Esophagus (tissue), 2 donors: ENCODE measurements around the gene C1orf35. TPM values are rescaled to one million over a fixed set of nuclear protein-coding genes. Genes with fewer than 3 reads are reported as not detected.

Experiments
- H3K27ac ChIP-seq, 2 donors: one replicate each; pipeline ENCODE4 v1.5.1; 2013; ENCODE audit warnings: low read depth in 2 of 2, mild to moderate bottlenecking in 2 of 2, inconsistent platforms in 1 of 2, low read length in 1 of 2, moderate library complexity in 1 of 2
- H3K27me3 ChIP-seq, 2 donors: one replicate each; pipeline ENCODE4 v1.6.1; 2013; ENCODE audit warnings: low read length in 2 of 2, control low read depth in 1 of 2, mild to moderate bottlenecking in 1 of 2; ENCODE audit not compliant: insufficient read depth in 2 of 2, control insufficient read depth in 1 of 2
- H3K36me3 ChIP-seq, 2 donors: one replicate each; pipeline ENCODE4 v1.6.1; 2013; ENCODE audit warnings: low read length in 1 of 2; ENCODE audit not compliant: control insufficient read depth in 2 of 2, insufficient read depth in 2 of 2
- H3K4me1 ChIP-seq, 2 donors: one replicate each; pipeline ENCODE4 v1.6.1; 2013; ENCODE audit warnings: low read length in 1 of 2; ENCODE audit not compliant: control insufficient read depth in 2 of 2, insufficient read depth in 2 of 2
- H3K4me3 ChIP-seq, 2 donors: one replicate each; pipeline ENCODE4 v1.5.1; 2013; ENCODE audit warnings: low read length in 2 of 2, mild to moderate bottlenecking in 2 of 2, low read depth in 1 of 2, moderate library complexity in 1 of 2
- H3K9me3 ChIP-seq, 2 donors: one replicate each; pipeline ENCODE4 v1.6.1; 2013; ENCODE audit warnings: mild to moderate bottlenecking in 2 of 2, low read depth in 1 of 2, low read length in 1 of 2, moderate library complexity in 1 of 2; ENCODE audit not compliant: control insufficient read depth in 2 of 2, insufficient read depth in 1 of 2
- WGBS, 2 donors: extraction: QIAGEN DNeasy Blood & Tissue Kit; methylation state at CpG; one replicate each; pipeline ENCODE4 v1.1.7; 2013; 5-methylcytosine and 5-hydroxymethylcytosine counted together
- polyA plus RNA-seq, 2 donors: library from polyadenylated mRNA; stranded (reverse); fragments of 200-250 nt; gene quantifications; one replicate each; pipeline ENCODE4 v1.2.3, GENCODE V29; 2013
- donor health status: healthy with polysubstance abuse.
- donor health status: Bipolar disorder and iron deficiency.

C1orf35 gene
- polyA plus RNA-seq, 2 donors: 18.4 to 26.0 TPM

- 59 to 69% methylated on average over 12 of the region's 12 CpGs for WGBS, 2 donors
- peak overlapping the region; percentile 32 to 83 for H3K27ac ChIP-seq
- H3K4me1 ChIP-seq: peaks cover 29 to 58% of the 10 kb centered on the region in 2 donors
- no peaks in the 10 kb centered on the region for H3K27me3 ChIP-seq
- H3K9me3 ChIP-seq: peaks cover 3 to 4% of the 10 kb centered on the region in 2 donors
- H3K36me3 ChIP-seq: peaks cover 0 to 8% of the 10 kb centered on the region in 2 donors
- H3K4me3 ChIP-seq: no peak overlapping the region
Observed at GRCh38 chr1:228089519-228090380, 13.4 kb downstream of the C1orf35 start.

DNA sequence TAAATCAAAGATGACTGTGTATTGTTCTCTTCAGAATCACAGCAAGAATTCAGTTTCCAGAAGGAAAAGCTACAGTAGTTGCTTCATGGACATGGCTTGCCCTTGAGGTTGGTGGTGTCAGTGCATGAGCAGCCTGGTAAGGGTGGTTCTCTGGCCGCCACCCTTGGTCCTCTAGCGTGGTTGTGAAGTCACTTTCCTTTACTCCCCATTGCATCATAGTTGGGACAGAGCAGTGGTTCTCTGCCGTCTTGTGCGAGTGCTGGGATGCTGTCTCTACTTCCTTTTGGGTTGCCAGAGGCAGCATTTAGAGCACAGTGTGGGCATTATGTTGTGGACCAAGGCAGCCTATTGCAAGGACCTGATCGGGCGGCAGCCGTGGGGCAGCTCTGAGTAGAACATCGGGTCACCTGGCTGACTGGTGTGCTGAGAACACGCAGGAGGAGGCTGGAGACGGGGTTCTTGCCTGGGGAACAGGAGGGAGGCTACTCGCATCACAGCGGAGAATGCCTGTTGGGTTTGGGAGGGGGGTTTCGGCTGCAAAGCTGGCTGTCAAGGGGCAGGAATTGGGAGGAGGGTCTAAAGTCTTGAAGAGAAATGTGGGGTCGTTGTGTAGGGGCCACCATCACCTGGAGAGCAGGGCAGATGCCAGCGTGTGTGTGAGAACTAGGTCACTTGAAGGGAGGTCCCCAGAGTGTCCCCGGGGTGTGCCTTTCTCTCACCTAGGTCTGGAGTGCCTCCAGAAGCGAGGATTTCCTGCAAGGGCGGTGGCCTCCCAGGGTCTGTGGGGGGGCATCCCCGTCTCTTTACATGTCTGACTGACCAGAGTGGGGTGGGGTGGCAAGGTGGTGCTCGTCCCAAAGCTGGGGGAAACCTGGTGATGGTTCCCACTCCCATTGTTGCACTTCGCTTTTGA is 14.3 kb downstream of the C1orf35 start:
- H3K4me1 ChIP-seq: peaks cover 26 to 60% of the 10 kb centered on the region in 2 donors
- no peaks in the 10 kb centered on the region for H3K9me3 ChIP-seq
- peaks cover 0 to 8% of the 10 kb centered on the region in 2 donors for H3K36me3 ChIP-seq
- WGBS, 2 donors: 64 to 72% methylated on average over 21 of the region's 21 CpGs
- peak overlapping the region; percentile 32 to 81 for H3K27ac ChIP-seq
- H3K27me3 ChIP-seq: no peaks in the 10 kb centered on the region
- H3K4me3 ChIP-seq: no peak overlapping the region

DNA sequence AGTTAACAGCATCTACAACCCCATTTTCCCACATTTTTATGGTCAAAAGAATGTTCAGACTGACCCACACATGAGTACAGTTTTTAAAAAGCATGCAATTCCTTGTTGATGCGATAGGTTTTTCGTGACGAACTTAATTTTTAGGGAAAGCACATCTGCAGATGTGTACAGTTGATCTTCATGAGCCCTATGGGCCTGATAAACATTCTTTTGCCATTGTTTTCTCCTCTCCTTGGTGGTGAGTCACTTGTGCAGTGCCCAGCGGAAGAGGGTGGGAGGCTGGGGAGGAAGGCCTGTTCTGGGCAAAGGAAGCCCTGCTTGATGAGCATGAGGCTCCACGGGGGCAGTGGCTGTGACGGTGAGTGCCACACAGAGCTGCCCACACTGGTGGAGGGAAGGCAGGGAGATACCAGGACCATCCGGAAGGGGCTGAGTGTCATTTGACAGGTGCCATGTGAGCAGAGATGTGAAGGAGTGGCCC is 15.3 kb downstream of the C1orf35 start:
- peak overlapping the region; percentile 7 to 85 for H3K27ac ChIP-seq
- H3K36me3 ChIP-seq: peaks cover 0 to 8% of the 10 kb centered on the region in 2 donors
- H3K4me1 ChIP-seq: peaks cover 25 to 56% of the 10 kb centered on the region in 2 donors
- no peaks in the 10 kb centered on the region for H3K27me3 ChIP-seq
- H3K4me3 ChIP-seq: no peak overlapping the region
- H3K9me3 ChIP-seq: no peaks in the 10 kb centered on the region
- WGBS, 2 donors: 39 to 41% methylated on average over 7 of the region's 7 CpGs

GRCh38 chr1:228085287-228085951 is 17.7 kb downstream of the C1orf35 start:
- no peaks in the 10 kb centered on the region for H3K9me3 ChIP-seq
- peaks cover 28 to 44% of the 10 kb centered on the region in 2 donors for H3K4me1 ChIP-seq
- peak overlapping the region; percentile 51 to 79 for H3K27ac ChIP-seq
- H3K4me3 ChIP-seq: peak overlapping the region in 1 of 2 donors; percentile 7
- WGBS, 2 donors: 47 to 48% methylated on average over 6 of the region's 6 CpGs
- H3K27me3 ChIP-seq: no peaks in the 10 kb centered on the region
- H3K36me3 ChIP-seq: peaks cover 0 to 5% of the 10 kb centered on the region in 2 donors

GRCh38 chr1:228084797-228085196 is 18.3 kb downstream of the C1orf35 start:
- H3K36me3 ChIP-seq: peaks cover 0 to 5% of the 10 kb centered on the region in 2 donors
- H3K9me3 ChIP-seq: no peaks in the 10 kb centered on the region
- peaks cover 22 to 39% of the 10 kb centered on the region in 2 donors for H3K4me1 ChIP-seq
- H3K27me3 ChIP-seq: no peaks in the 10 kb centered on the region
- WGBS, 2 donors: 58 to 63% methylated on average over 5 of the region's 5 CpGs
- peak overlapping the region in 1 of 2 donors; percentile 93 for H3K4me3 ChIP-seq
- peak overlapping the region; percentile 51 to 59 for H3K27ac ChIP-seq

DNA sequence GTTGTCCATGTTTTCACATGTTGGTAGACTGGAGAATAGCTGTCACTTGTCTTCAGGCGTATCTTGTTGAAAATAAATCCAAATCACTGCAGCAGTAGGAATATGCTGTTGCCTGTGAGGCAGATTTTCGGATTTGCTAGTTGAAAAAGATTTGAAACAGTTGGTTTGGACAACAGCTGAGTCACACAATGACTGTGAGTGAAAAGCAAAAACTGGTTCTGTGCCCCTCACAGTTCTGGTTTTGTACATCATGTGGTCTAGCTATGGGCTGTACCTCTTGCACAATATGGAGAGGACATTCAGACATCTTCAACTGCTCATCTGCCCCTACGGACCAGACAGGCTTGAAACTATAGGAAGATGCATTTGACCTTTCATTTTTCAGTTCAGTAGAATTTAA is 18.8 kb downstream of the C1orf35 start:
- H3K4me3 ChIP-seq: peak overlapping the region; percentile 93 to 99
- H3K4me1 ChIP-seq: peaks cover 19 to 37% of the 10 kb centered on the region in 2 donors
- peaks cover 0 to 6% of the 10 kb centered on the region in 2 donors for H3K36me3 ChIP-seq
- no peaks in the 10 kb centered on the region for H3K27me3 ChIP-seq
- WGBS, 2 donors: 5% methylated on average over 3 of the region's 3 CpGs
- H3K27ac ChIP-seq: peak overlapping the region; percentile 96 to 99
- no peaks in the 10 kb centered on the region for H3K9me3 ChIP-seq

DNA sequence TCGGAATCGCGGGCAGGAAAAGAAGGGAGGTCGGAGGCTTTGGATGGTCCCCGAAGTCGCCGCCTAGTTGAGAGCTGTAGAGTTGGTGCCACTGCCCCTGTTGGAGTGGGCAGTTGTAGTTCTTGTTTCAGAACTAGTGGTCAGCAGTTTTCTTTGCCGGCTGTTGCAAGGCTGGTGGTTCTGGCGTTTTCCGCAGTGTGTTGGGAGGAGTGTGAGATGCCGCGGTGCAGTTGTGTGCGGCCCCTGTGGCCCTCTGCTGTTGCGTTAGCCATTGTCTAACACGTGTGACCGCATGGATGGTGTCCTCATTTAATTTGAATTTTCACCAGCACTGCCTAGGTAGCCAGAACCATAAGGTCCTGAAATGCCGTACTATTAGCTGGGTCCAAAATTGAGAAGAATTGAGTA is 19.2 kb downstream of the C1orf35 start:
- 2 to 4% methylated on average over 17 of the region's 17 CpGs for WGBS, 2 donors
- Histone ChIP-seq H3K36me3 (peaks cover 0 to 7% of the 10 kb centered on the region in 2 donors), H3K4me1 (peaks cover 16 to 33% of the 10 kb centered on the region in 2 donors), H3K27me3 (no peaks in the 10 kb centered on the region), H3K4me3 (peak overlapping the region; percentile 93 to 99), H3K9me3 (no peaks in the 10 kb centered on the region), H3K27ac (peak overlapping the region; percentile 96 to 99)

DNA sequence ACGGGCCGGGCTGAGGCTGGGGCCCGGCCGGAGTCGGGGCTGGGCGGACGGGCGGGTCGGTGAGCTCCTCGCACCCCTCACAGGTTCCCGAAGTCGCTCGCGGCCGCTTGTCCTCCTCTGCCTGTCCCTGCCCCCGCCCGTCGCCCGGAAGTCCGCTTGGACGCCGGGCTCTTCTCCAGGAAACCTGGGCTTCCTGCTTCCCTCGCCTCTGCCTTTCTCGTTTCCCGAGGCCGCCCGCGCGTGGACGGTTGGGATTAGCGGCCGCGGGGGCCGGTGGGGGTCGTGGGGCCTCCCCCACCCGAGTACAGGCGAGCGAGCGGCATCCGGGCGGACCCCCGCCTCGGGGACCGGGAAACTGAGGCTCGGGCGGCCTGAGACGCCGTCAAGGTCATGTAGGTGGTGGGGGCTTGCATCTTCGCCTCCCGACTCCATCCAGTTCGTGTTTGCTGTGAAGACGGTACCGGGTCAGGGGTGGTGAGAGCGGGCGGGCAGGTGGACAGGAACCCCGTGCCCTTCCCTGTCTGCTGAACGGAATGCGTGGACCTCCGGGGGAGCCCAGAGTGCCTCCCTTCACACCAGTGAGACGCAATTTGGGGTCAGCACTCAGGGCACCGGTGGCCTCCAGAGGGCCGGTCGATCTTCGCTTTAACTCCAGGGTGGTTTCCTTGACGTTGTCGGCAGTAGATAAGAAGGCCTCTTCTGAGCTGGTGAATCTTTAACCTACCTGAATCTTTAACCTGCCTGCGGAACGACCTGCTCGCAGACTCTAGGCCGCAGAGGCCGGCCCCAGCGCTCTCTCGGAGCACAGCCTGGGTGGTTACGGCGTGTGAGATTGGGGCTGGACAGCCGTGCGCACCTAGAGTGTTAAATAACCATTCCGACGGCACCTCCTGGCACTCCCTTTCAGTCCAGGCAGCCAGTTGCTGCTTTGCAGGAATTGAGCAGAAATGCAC is 19.9 kb downstream of the C1orf35 start:
- Histone ChIP-seq H3K4me3 (peak overlapping the region; percentile 93 to 99), H3K27me3 (no peaks in the 10 kb centered on the region), H3K27ac (peak overlapping the region; percentile 96 to 99), H3K4me1 (peaks cover 11 to 28% of the 10 kb centered on the region in 2 donors), H3K36me3 (peaks cover 0 to 3% of the 10 kb centered on the region in 2 donors), H3K9me3 (no peaks in the 10 kb centered on the region)
- 0 to 1% methylated on average over 78 to 79 of the region's 79 CpGs for WGBS, 2 donors
